OCI-LY3 (cell line): ENCODE results near the gene TRERF1.

Experiments used
- H2AFZ ChIP-seq: fragments of 200-600, 300-600 bp; shearing (Covaris generic); 2 replicates; pipeline ENCODE4 v1.6.0; 2014; ENCODE audit warnings: antibody characterized with exemption, low read depth, low read length
- H3K27ac ChIP-seq: fragments of 200-600, 300-600 bp; sonication (generic); 2 replicates; pipeline ENCODE4 v1.5.1; 2014; ENCODE audit warnings: mild to moderate bottlenecking, low read length, moderate library complexity, mixed read lengths
- H3K27me3 ChIP-seq: fragments of 200-600, 300-600 bp; sonication (generic); 2 replicates; pipeline ENCODE4 v1.6.1; 2014; ENCODE audit warnings: low read depth, low read length, mixed read lengths
- H3K36me3 ChIP-seq: fragments of 200-600, 300-600 bp; sonication (generic); replicated peaks from 2 replicates; pipeline ENCODE3; 2014; ENCODE audit warnings: low read depth, low read length, mixed read lengths
- H3K4me1 ChIP-seq: fragments of 300-600, 200-600 bp; sonication (generic); 2 replicates; pipeline ENCODE4 v1.6.1; 2014; ENCODE audit warnings: low read length, mixed read lengths
- H3K4me2 ChIP-seq: fragments of 200-600, 300-600 bp; sonication (generic); 2 replicates; pipeline ENCODE4 v1.6.1; 2014; ENCODE audit warnings: low read length, mixed read lengths
- H3K4me3 ChIP-seq: fragments of 300-600, 200-600 bp; sonication (generic); 2 replicates; pipeline ENCODE4 v1.5.1; 2014; ENCODE audit warnings: antibody characterized with exemption, mild to moderate bottlenecking, low read length, moderate library complexity
- H3K79me2 ChIP-seq: fragments of 300-600, 200-600 bp; shearing (Covaris generic); 2 replicates; pipeline ENCODE4 v1.6.1; 2014; ENCODE audit warnings: mild to moderate bottlenecking, low read length, mixed read lengths
- H3K9ac ChIP-seq: fragments of 300-600, 200-600 bp; shearing (Covaris generic); 2 replicates; pipeline ENCODE4 v1.6.0; 2014; ENCODE audit warnings: mild to moderate bottlenecking, low read length, moderate library complexity
- H3K9me3 ChIP-seq: fragments of 200-600, 300-600 bp; shearing (Covaris generic); 2 replicates; pipeline ENCODE4 v1.6.1; 2014; ENCODE audit warnings: low read length, mixed read lengths; ENCODE audit not compliant: insufficient read depth
- H4K20me1 ChIP-seq: fragments of 200-600, 300-600 bp; sonication (generic); 2 replicates; pipeline ENCODE4 v1.6.1; 2016; ENCODE audit warnings: low read length, mixed read lengths; ENCODE audit not compliant: insufficient read depth
- CTCF ChIP-seq: fragments of 200-600, 300-600 bp; sonication (generic); IDR thresholded peaks from 2 replicates; pipeline ENCODE4 v1.5.1; 2014; ENCODE audit warnings: antibody characterized with exemption, low read length, low read depth
- EZH2phosphoT487 ChIP-seq: fragments of 200-600 bp; shearing (Covaris generic); IDR thresholded peaks from 2 replicates; pipeline ENCODE4 v1.6.1; 2018; ENCODE audit warnings: antibody characterized with exemption, mixed run types, low read depth

Gene TRERF1

GRCh38 chr6:42488129-42488528, 36.4 kb upstream of the TRERF1 start:
- no peak overlapping the region for H3K9ac ChIP-seq
- no peaks in the 10 kb centered on the region for H3K79me2 ChIP-seq
- no peak overlapping the region for H3K4me2 ChIP-seq
- no peak overlapping the region for H3K27ac ChIP-seq
- TF ChIP-seq CTCF (no peak), EZH2phosphoT487 (no peak)
- no peaks in the 10 kb centered on the region for H3K36me3 ChIP-seq
- no peak overlapping the region for H2AFZ ChIP-seq
- H3K9me3 ChIP-seq: no peaks in the 10 kb centered on the region
- H4K20me1 ChIP-seq: no peaks in the 10 kb centered on the region
- H3K4me3 ChIP-seq: no peak overlapping the region
- H3K27me3 ChIP-seq: no peaks in the 10 kb centered on the region
- no peaks in the 10 kb centered on the region for H3K4me1 ChIP-seq

- Histone ChIP-seq H3K27me3 (no peaks in the 10 kb centered on the region), H2AFZ (no peak overlapping the region)
- TF ChIP-seq CTCF (no peak), EZH2phosphoT487 (no peak)
Observed at GRCh38 chr6:42484261-42484660, 32.5 kb upstream of the TRERF1 start.

GRCh38 chr6:42482174-42482573, 30.4 kb upstream of the TRERF1 start:
- Histone ChIP-seq H3K4me1 (peaks cover 4% of the 10 kb centered on the region; the same call in 1 of the 2 replicates), H2AFZ (no peak overlapping the region), H3K9ac (no peak overlapping the region), H3K27me3 (no peaks in the 10 kb centered on the region), H3K4me2 (no peak overlapping the region), H3K27ac (no peak overlapping the region), H4K20me1 (no peaks in the 10 kb centered on the region), H3K36me3 (no peaks in the 10 kb centered on the region), H3K9me3 (no peaks in the 10 kb centered on the region), H3K79me2 (no peaks in the 10 kb centered on the region), H3K4me3 (no peak overlapping the region)
- no peak for TF ChIP-seq CTCF
- TF ChIP-seq EZH2phosphoT487: no peak

More at GRCh38 chr6:42484261-42484660, 32.5 kb upstream of the TRERF1 start:
- H3K4me3 ChIP-seq: no peak overlapping the region
- no peaks in the 10 kb centered on the region for H3K36me3 ChIP-seq
- no peak overlapping the region for H3K27ac ChIP-seq
- H3K79me2 ChIP-seq: no peaks in the 10 kb centered on the region
- no peaks in the 10 kb centered on the region for H4K20me1 ChIP-seq
- no peak overlapping the region for H3K4me2 ChIP-seq
- peaks cover 4% of the 10 kb centered on the region; the same call in 1 of the 2 replicates for H3K4me1 ChIP-seq
- no peak overlapping the region for H3K9ac ChIP-seq
- no peaks in the 10 kb centered on the region for H3K9me3 ChIP-seq

- Histone ChIP-seq H3K36me3 (no peaks in the 10 kb centered on the region), H3K79me2 (no peaks in the 10 kb centered on the region), H2AFZ (no peak overlapping the region), H4K20me1 (no peaks in the 10 kb centered on the region), H3K9me3 (no peaks in the 10 kb centered on the region), H3K4me3 (no peak overlapping the region), H3K4me1 (no peaks in the 10 kb centered on the region), H3K27ac (no peak overlapping the region), H3K4me2 (no peak overlapping the region), H3K27me3 (no peaks in the 10 kb centered on the region), H3K9ac (no peak overlapping the region)
- TF ChIP-seq CTCF (no peak), EZH2phosphoT487 (no peak)
Observed at GRCh38 chr6:42471714-42472113, 20.0 kb upstream of the TRERF1 start.
